Testis (tissue), 3 donors: ENCODE measurements around the gene TOP3B. TPM values are rescaled to one million over a fixed set of nuclear protein-coding genes. Genes with fewer than 3 reads are reported as not detected.

Source experiments
- DNase-seq: peaks from one replicate; pipeline ENCODE4 v3.0.0-alpha.2; 2019
- H3K27ac ChIP-seq, 2 donors: fragments of 200-600 bp; sonication (generic); one replicate each; pipeline ENCODE4 v1.5.1; 2019
- H3K27me3 ChIP-seq: fragments of 200-600 bp; sonication (generic); one replicate; pipeline ENCODE4 v1.5.1; 2019
- H3K36me3 ChIP-seq: fragments of 200-600 bp; sonication (generic); one replicate; pipeline ENCODE4 v1.5.1; 2017; ENCODE audit warnings: low read depth; ENCODE audit errors: missing control alignments
- H3K4me1 ChIP-seq: fragments of 200-600 bp; sonication (generic); one replicate; pipeline ENCODE4 v1.5.1; 2019
- H3K4me3 ChIP-seq, 2 donors: fragments of 200-600 bp; sonication (generic); one replicate each; pipeline ENCODE4 v1.5.1; 2017 to 2019
- H3K9me3 ChIP-seq: fragments of 200-600 bp; sonication (generic); one replicate; pipeline ENCODE4 v1.5.1; 2017
- CTCF ChIP-seq, 3 experiments: fragments of 450-650 bp in 2 of 3; fragments of 200-600 bp in 1 of 3; sonication (generic) in 1 of 3; IDR thresholded peaks; one replicate each; pipeline ENCODE4 v1.5.1; 2016 to 2019; ENCODE audit warnings: antibody characterized with exemption in 3 of 3, mild to moderate bottlenecking in 2 of 3, moderate library complexity in 1 of 3
- POLR2A ChIP-seq: fragments of 450-650 bp; IDR thresholded peaks from one replicate; pipeline ENCODE4 v1.6.1; 2017; ENCODE audit warnings: antibody characterized with exemption, mild to moderate bottlenecking, moderate library complexity
- WGBS, 2 donors: methylation state at CpG; one replicate each; pipeline ENCODE4 v1.1.5; 2018; 5-methylcytosine and 5-hydroxymethylcytosine counted together
- intact Hi-C: fragments of 100-400 bp; cut with DNase I; formaldehyde crosslinking; loops from one replicate; pipeline ENCODE4 v1.15.1; 2023; ENCODE audit warnings: low total_unique reads
- polyA plus RNA-seq: library from polyadenylated mRNA; stranded (reverse); fragments of 350-450 nt; fragmentation: Illumina TruSeq; extraction: RNeasy Lipid Tissue Mini Kit (QIAGEN cat#74804); gene quantifications from one replicate; pipeline ENCODE4 v1.2.3, GENCODE V29; 2014; ENCODE audit warnings: low read depth, low replicate concordance; ENCODE audit not compliant: insufficient read depth
- total RNA-seq, 2 donors: library from RNA; depleted of rRNA; stranded (reverse); fragments of >200 nt; gene quantifications; one replicate each; pipeline ENCODE4 v1.2.3, GENCODE V29; 2016

TOP3B gene
- total and polyA plus RNA-seq, 3 donors from 2014 or later = 19.1 to 70.5 (median 65.5) TPM

- Histone ChIP-seq H3K27ac (no peak overlapping the region), H3K9me3 (no peaks in the 10 kb centered on the region), H3K36me3 (no peaks in the 10 kb centered on the region), H3K4me1 (no peaks in the 10 kb centered on the region), H3K27me3 (no peaks in the 10 kb centered on the region), H3K4me3 (no peak overlapping the region)
- TF ChIP-seq POLR2A (no peak), CTCF (IDR thresholded peaks at IDR 0.05) (no peak)
- no peak for DNase-seq
- WGBS, 2 donors = 76 to 81% methylated on average over 11 of the region's 11 CpGs
- intact Hi-C loops = no loop called here
Observed at GRCh38 chr22:21978564-21979386, 3.8 kb downstream of the TOP3B start.

DNA sequence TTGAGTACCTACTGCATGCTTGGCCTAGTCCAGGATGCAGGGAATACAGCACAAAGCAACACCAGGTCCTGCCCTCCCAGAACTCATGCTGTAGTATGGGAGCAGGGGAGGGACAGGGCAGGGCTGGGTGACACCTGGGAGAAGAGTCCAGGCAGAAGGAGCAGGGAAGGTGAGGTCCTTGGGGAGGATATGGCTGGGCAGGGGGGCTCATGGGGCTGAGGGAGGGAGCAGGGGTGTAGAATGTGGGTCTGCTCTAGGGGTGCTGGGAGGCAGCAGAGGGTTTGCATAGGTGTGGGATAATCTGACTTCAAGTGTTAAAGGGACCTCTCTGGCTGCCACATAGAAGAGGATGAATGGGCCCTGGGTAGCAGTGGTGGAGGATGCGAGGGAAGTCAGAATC lies 4.8 kb downstream of the TOP3B start:
- no peak for DNase-seq
- WGBS, 2 donors = 100% methylated on average over 1 of the region's 1 CpG
- Histone ChIP-seq H3K27me3 (no peaks in the 10 kb centered on the region), H3K36me3 (no peaks in the 10 kb centered on the region), H3K4me1 (no peaks in the 10 kb centered on the region), H3K27ac (no peak overlapping the region), H3K9me3 (no peaks in the 10 kb centered on the region), H3K4me3 (no peak overlapping the region)
- intact Hi-C loops = no loop called here
- TF ChIP-seq POLR2A (no peak), CTCF (IDR thresholded peaks at IDR 0.05) (no peak)

DNA sequence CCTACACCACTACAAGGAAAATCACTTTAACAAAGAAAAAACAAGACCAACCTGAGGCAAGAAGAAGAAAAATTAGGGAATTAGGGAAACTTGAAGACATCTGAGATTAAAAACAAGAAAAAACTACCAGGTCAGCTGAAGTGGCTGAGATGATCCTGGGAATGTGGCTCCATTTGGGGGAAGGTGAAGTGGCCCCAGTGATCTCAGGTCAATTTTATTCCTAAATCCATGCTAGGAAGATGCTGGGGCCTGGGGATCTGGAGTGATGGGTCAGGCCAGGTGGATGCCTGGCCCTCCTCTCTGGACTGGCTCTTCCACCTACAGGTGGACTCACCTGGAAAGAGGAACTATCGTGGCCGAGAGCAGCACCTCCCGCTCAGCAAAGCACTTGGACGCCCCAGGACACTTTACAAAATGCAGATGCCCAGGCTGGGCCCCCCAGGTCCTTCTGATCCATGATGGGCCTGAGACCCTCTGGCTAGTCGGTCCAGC lies 6.7 kb downstream of the TOP3B start:
- intact Hi-C loops = no loop called here

GRCh38 chr22:21975273-21975672 lies 7.3 kb downstream of the TOP3B start:
- no peak for TF ChIP-seq CTCF (IDR thresholded peaks at IDR 0.05)
- TF ChIP-seq POLR2A = no peak
- Histone ChIP-seq H3K4me1 (no peaks in the 10 kb centered on the region), H3K36me3 (no peaks in the 10 kb centered on the region), H3K9me3 (no peaks in the 10 kb centered on the region), H3K4me3 (no peak overlapping the region), H3K27me3 (no peaks in the 10 kb centered on the region), H3K27ac (no peak overlapping the region)
- 91 to 96% methylated on average over 5 of the region's 5 CpGs for WGBS, 2 donors
- DNase-seq = no peak
- intact Hi-C loops = no loop called here

More for the DNA sequence above, 6.7 kb downstream of the TOP3B start:
- H3K9me3 ChIP-seq = no peaks in the 10 kb centered on the region
- no peaks in the 10 kb centered on the region for H3K4me1 ChIP-seq
- no peak overlapping the region for H3K4me3 ChIP-seq
- H3K27me3 ChIP-seq = no peaks in the 10 kb centered on the region
- no peak for DNase-seq
- TF ChIP-seq POLR2A = no peak
- TF ChIP-seq CTCF (IDR thresholded peaks at IDR 0.05) = no peak
- no peak overlapping the region for H3K27ac ChIP-seq
- no peaks in the 10 kb centered on the region for H3K36me3 ChIP-seq
- WGBS, 2 donors = 96 to 97% methylated on average over 3 to 5 of the region's 5 CpGs
